HepG2 (cell line): ENCODE data around the gene PRKAB1. TPM values are rescaled to one million over a fixed set of nuclear protein-coding genes. Genes with fewer than 3 reads are reported as not detected.

ENCODE experiments used
- ATAC-seq: fragments of 200-7000 bp; cut with Tn5 transposase; 3 replicates; pipeline ENCODE4 v1.9.1; 2020; ENCODE audit warnings: mild to moderate bottlenecking, moderate library complexity
- BruUV-seq: library from RNA; stranded (reverse); fragments of 400-500 nt; replicated peaks from 2 replicates; lab custom pipeline; 2021; lab: Mats Ljungman, UMichigan
- CTCF ChIA-PET: fragments of 300-600 bp; formaldehyde crosslinking; extraction: SDS; loops from one replicate; lab custom pipeline; 2021; ENCODE audit warnings: low total read pairs, inconsistent platforms, low intra/inter-chr PET ratio; lab: Yijun Ruan, JAX
- POLR2A ChIA-PET: fragments of 350-600 bp; sonication (Branson Sonifier 250); formaldehyde crosslinking; loops from one replicate; lab custom pipeline; 2020; ENCODE audit warnings: antibody characterized with exemption, inconsistent platforms; lab: Yijun Ruan, JAX
- DNase-seq: peaks from one replicate; pipeline ENCODE4 v3.0.0-alpha.2; 2015; ENCODE audit warnings: low spot score
- FAIRE-seq: peaks from 3 replicates; lab custom pipeline; 2011; peaks lifted over from hg19 to GRCh38; lab: Jason Lieb, UNC
- H2AFZ ChIP-seq: one replicate; pipeline ENCODE4 v1.6.1; 2011; ENCODE audit warnings: low read length, inconsistent platforms
- H3K27ac ChIP-seq: fragments of 300-600 bp; 3 replicates; pipeline ENCODE4 v1.8.0; 2011; ENCODE audit warnings: mixed run types, mild to moderate bottlenecking, mixed read lengths, low read length, inconsistent platforms; ENCODE audit not compliant: insufficient read depth; ENCODE audit errors: extremely low read length
- H3K27me3 ChIP-seq, 2 experiments: fragments of 200-600 bp in 1 of 2; 2 replicates in 1 of 2; 3 replicates in 1 of 2; pipeline versions ENCODE4 v1.6.0 to v1.8.0; 2011; ENCODE audit warnings: low read length in 2 of 2, mild to moderate bottlenecking in 2 of 2, moderate library complexity in 2 of 2, inconsistent platforms in 1 of 2; ENCODE audit not compliant: insufficient read depth in 2 of 2, control insufficient read depth in 1 of 2
- H3K36me3 ChIP-seq, 2 experiments: fragments of 200-600 bp in 1 of 2; replicated peaks in 1 of 2; 2 replicates in 1 of 2; 3 replicates in 1 of 2; pipeline versions ENCODE4 v1.5.1 to v1.8.0; 2011; ENCODE audit warnings: low read length in 2 of 2, inconsistent platforms in 1 of 2; ENCODE audit not compliant: insufficient read depth in 2 of 2, control insufficient read depth in 1 of 2
- H3K4me1 ChIP-seq: 2 replicates; pipeline ENCODE4 v1.5.1; 2012; ENCODE audit warnings: low read length, inconsistent platforms; ENCODE audit not compliant: insufficient read depth
- H3K4me2 ChIP-seq: 2 replicates; pipeline ENCODE4 v1.6.0; 2011; ENCODE audit warnings: low read depth, low read length, inconsistent platforms
- H3K4me3 ChIP-seq, 3 experiments: fragments of 200-600 bp in 1 of 3; sonication (generic), shearing (Covaris generic) in 1 of 3; replicated peaks in 1 of 3; 2 replicates each; pipeline ENCODE4 v1.5.1; 2011 to 2016; ENCODE audit warnings: low read length in 3 of 3, inconsistent platforms in 2 of 3, low read depth in 2 of 3, mild to moderate bottlenecking in 2 of 3, control low read depth in 1 of 3, mixed read lengths in 1 of 3; ENCODE audit not compliant: insufficient read depth in 1 of 3
- H3K79me2 ChIP-seq: one replicate; pipeline ENCODE4 v1.6.1; 2011; ENCODE audit warnings: low read length, inconsistent platforms; ENCODE audit not compliant: insufficient read depth
- H3K9ac ChIP-seq: 2 replicates; pipeline ENCODE4 v1.6.0; 2011; ENCODE audit warnings: mild to moderate bottlenecking, low read depth, low read length, inconsistent platforms; ENCODE audit not compliant: insufficient read depth
- H3K9me3 ChIP-seq: 2 replicates; pipeline ENCODE4 v1.5.1; 2012; ENCODE audit warnings: mild to moderate bottlenecking, low read length
- H4K20me1 ChIP-seq: 2 replicates; pipeline ENCODE4 v1.6.0; 2011; ENCODE audit warnings: inconsistent platforms, mild to moderate bottlenecking, low read length, moderate library complexity; ENCODE audit not compliant: insufficient read depth
- ATF1 ChIP-seq: IDR thresholded peaks from 2 replicates; pipeline ENCODE4 v1.6.1; 2016; ENCODE audit warnings: mild to moderate bottlenecking, control low read depth
- CHD4 ChIP-seq: fragments of 200-600 bp; sonication (generic); IDR thresholded peaks from 2 replicates; pipeline ENCODE4 v1.7.0; 2017; ENCODE audit warnings: mild to moderate bottlenecking, low read length, borderline replicate concordance
- HOXA5 ChIP-seq: sonication (generic); formaldehyde crosslinking; IDR thresholded peaks from 2 replicates; pipeline ENCODE4 v1.4.0; 2020; ENCODE audit warnings: missing genetic modification reagents
- KDM6A ChIP-seq: IDR thresholded peaks from 2 replicates; pipeline ENCODE4 v1.6.1; 2016; ENCODE audit warnings: low read depth
- PPARG ChIP-seq: conservative IDR thresholded peaks from 2 replicates; pipeline ENCODE4 v1.6.1; 2016; ENCODE audit warnings: missing biosample characterization, missing genetic modification reagents
- ZBTB33 ChIP-seq: sonication (generic); formaldehyde crosslinking; IDR thresholded peaks from 2 replicates; pipeline ENCODE4 v1.4.0; 2020; ENCODE audit warnings: missing genetic modification reagents
- ZBTB38 ChIP-seq: sonication (generic); formaldehyde crosslinking; IDR thresholded peaks from 2 replicates; pipeline ENCODE4 v1.5.1; 2020; ENCODE audit warnings: mild to moderate bottlenecking, missing genetic modification reagents
- ZNF160 ChIP-seq: sonication (generic); formaldehyde crosslinking; IDR thresholded peaks from 2 replicates; pipeline ENCODE4 v1.8.0; 2022; ENCODE audit warnings: mild to moderate bottlenecking, inconsistent platforms, missing genetic modification reagents
- ZNF30 ChIP-seq: sonication (generic); formaldehyde crosslinking; IDR thresholded peaks from 2 replicates; pipeline ENCODE4 v1.5.0; 2020; ENCODE audit warnings: mild to moderate bottlenecking, missing genetic modification reagents
- ZNF567 ChIP-seq: sonication (generic); formaldehyde crosslinking; IDR thresholded peaks from 2 replicates; pipeline ENCODE4 v1.8.1; 2023; ENCODE audit warnings: mild to moderate bottlenecking, missing genetic modification reagents, borderline replicate concordance
- ZNF629 ChIP-seq: sonication (generic); formaldehyde crosslinking; conservative IDR thresholded peaks from 2 replicates; pipeline ENCODE4 v1.5.0; 2020; ENCODE audit warnings: missing genetic modification reagents
- WGBS: methylation state at CpG from one replicate; pipeline ENCODE4 v1.1.6; 2017; ENCODE audit warnings: low lambda C conversion rate; 5-methylcytosine and 5-hydroxymethylcytosine counted together
- in situ Hi-C: cut with HindIII; loops from 2 replicates; pipeline ENCODE4 v1.10.0; 2017; ENCODE audit warnings: low pct_unique_long_range_greater_than_20kb; ENCODE audit not compliant: extremely low pct_ligation_motif_present
- intact Hi-C: fragments of 100-400 bp; cut with micrococcal nuclease; formaldehyde crosslinking; loops from one replicate; pipeline ENCODE4 v1.10.0; 2022; ENCODE audit not compliant: unreplicated experiment
- polyA plus RNA-seq, 8 experiments: library from polyadenylated mRNA; depleted of rRNA in 3 of 8; stranded (reverse) in 7 of 8; unstranded in 1 of 8; fragments of >200 nt; fragmentation: Illumina TruSeq in 4 of 8; extraction: Trizol in 4 of 8; gene quantifications; 2 replicates each; pipeline versions ENCODE4 v1.2.1 to v1.2.3, GENCODE V29; 2011 to 2016; ENCODE audit warnings: low read depth in 4 of 8, missing spikeins in 1 of 8, mixed read lengths in 1 of 8; ENCODE audit not compliant: insufficient read depth in 1 of 8
- total RNA-seq, 5 experiments: library from RNA; depleted of rRNA; stranded (reverse); fragments of >200 nt; fragmentation: Illumina TruSeq; extraction: Trizol; gene quantifications; 2 replicates each; pipeline ENCODE4 v1.2.3, GENCODE V29; 2016; ENCODE audit warnings: low read depth in 1 of 5
- TF ChIP-seq, protein P1 (sequence below): IDR thresholded peaks from 2 replicates; pipeline ENCODE4 v1.4.0; 2020; ENCODE audit warnings: mild to moderate bottlenecking, missing genetic modification reagents
- TF ChIP-seq, protein P2 (sequence below): sonication (generic); formaldehyde crosslinking; IDR thresholded peaks from 2 replicates; pipeline ENCODE4 v1.5.1; 2020; ENCODE audit warnings: missing genetic modification reagents, mild to moderate bottlenecking, borderline replicate concordance

Gene PRKAB1
- total and polyA plus RNA-seq, 2 of the 13 experiments (the other 11 are each of a cell fraction or from before 2014, with no cell fraction given), result 28.4 to 35.5 TPM

DNA sequence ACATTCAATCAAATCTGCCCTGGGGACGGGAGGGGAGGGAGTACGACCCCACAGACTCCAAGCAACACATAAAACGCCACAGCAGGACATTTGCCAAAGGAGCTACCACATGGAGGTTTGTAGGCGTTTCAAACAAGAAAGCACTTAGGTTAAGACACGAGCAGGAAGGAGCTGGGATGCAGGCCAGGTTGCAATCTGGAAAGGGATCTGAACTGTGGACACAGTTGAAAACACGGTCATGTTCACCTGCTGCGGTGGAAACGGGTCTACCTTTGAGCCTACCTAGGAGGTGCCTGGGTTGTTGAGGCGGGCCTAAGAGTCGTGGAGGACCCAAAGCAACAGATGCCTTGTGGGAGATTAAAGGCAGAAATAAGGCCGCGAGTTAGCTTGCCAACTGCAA is 18.4 kb downstream of the PRKAB1 start:
- Histone ChIP-seq H2AFZ (no peak overlapping the region), H3K36me3 (peaks cover 3 to 12% of the 10 kb centered on the region in 2 experiments; a peak in 4 of 5 replicates), H3K9me3 (no peaks in the 10 kb centered on the region), H3K79me2 (no peaks in the 10 kb centered on the region), H3K4me1 (peaks cover 80% of the 10 kb centered on the region), H3K27ac (peak overlapping the region; percentile 15), H3K4me2 (no peak overlapping the region), H3K4me3 (no peak overlapping the region), H3K27me3 (no peaks in the 10 kb centered on the region), H4K20me1 (no peaks in the 10 kb centered on the region), H3K9ac (no peak overlapping the region)
- CTCF ChIA-PET, result no interaction called here
- FAIRE-seq (no peak), ATAC-seq (no peak), DNase-seq (no peak)
- POLR2A ChIA-PET, result interaction anchor here (1.2 kb wide), 1 partner anchor 17 kb away, joined by 4 read pairs; no protein-coding TSS in a partner anchor
- in situ Hi-C loops, result no loop called here
- TF ChIP-seq ZBTB38, result peak; percentile 33; the same call in 1 of the 2 replicates
- TF ChIP-seq ZBTB33 (CRISPR knock-in tag), result peak; percentile 55
- no peak for TF ChIP-seq ZNF30
- no TSS peak for BruUV-seq
- intact Hi-C loops, result no loop called here
- 70% methylated on average over 12 of the region's 12 CpGs for WGBS

- H3K27ac ChIP-seq, result no peak overlapping the region
- WGBS, result 97% methylated on average over 12 of the region's 13 CpGs
- no peak for DNase-seq
- BruUV-seq, result no TSS peak
- in situ Hi-C loops (no loop called here), intact Hi-C loops (no loop called here)
- no peaks in the 10 kb centered on the region for H3K9me3 ChIP-seq
- no peak overlapping the region for H3K4me3 ChIP-seq
- H3K4me1 ChIP-seq, result peaks cover 80% of the 10 kb centered on the region
- no peaks in the 10 kb centered on the region for H3K27me3 ChIP-seq
- H2AFZ ChIP-seq, result no peak overlapping the region
- peaks cover 3 to 12% of the 10 kb centered on the region in 2 experiments; a peak in 4 of 5 replicates for H3K36me3 ChIP-seq
- no peak for FAIRE-seq
- H4K20me1 ChIP-seq, result no peaks in the 10 kb centered on the region
- no peaks in the 10 kb centered on the region for H3K79me2 ChIP-seq
- POLR2A ChIA-PET, result interaction anchor here (1.2 kb wide), 1 partner anchor 17 kb away, joined by 4 read pairs; no protein-coding TSS in a partner anchor
- no peak overlapping the region for H3K4me2 ChIP-seq
- H3K9ac ChIP-seq, result no peak overlapping the region
- no peak for ATAC-seq
- CTCF ChIA-PET, result no interaction called here
- TF ChIP-seq, protein P1, sequence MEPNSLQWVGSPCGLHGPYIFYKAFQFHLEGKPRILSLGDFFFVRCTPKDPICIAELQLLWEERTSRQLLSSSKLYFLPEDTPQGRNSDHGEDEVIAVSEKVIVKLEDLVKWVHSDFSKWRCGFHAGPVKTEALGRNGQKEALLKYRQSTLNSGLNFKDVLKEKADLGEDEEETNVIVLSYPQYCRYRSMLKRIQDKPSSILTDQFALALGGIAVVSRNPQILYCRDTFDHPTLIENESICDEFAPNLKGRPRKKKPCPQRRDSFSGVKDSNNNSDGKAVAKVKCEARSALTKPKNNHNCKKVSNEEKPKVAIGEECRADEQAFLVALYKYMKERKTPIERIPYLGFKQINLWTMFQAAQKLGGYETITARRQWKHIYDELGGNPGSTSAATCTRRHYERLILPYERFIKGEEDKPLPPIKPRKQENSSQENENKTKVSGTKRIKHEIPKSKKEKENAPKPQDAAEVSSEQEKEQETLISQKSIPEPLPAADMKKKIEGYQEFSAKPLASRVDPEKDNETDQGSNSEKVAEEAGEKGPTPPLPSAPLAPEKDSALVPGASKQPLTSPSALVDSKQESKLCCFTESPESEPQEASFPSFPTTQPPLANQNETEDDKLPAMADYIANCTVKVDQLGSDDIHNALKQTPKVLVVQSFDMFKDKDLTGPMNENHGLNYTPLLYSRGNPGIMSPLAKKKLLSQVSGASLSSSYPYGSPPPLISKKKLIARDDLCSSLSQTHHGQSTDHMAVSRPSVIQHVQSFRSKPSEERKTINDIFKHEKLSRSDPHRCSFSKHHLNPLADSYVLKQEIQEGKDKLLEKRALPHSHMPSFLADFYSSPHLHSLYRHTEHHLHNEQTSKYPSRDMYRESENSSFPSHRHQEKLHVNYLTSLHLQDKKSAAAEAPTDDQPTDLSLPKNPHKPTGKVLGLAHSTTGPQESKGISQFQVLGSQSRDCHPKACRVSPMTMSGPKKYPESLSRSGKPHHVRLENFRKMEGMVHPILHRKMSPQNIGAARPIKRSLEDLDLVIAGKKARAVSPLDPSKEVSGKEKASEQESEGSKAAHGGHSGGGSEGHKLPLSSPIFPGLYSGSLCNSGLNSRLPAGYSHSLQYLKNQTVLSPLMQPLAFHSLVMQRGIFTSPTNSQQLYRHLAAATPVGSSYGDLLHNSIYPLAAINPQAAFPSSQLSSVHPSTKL (CRISPR knock-in tag), result no peak
- TF ChIP-seq ZNF160 (no peak), ATF1 (CRISPR knock-in tag) (no peak), CHD4 (no peak), PPARG (CRISPR knock-in tag) (no peak), KDM6A (CRISPR knock-in tag) (no peak), ZNF629 (CRISPR knock-in tag) (no peak), HOXA5 (CRISPR knock-in tag) (no peak), ZNF567 (CRISPR knock-in tag) (no peak)
- TF ChIP-seq, protein P2, sequence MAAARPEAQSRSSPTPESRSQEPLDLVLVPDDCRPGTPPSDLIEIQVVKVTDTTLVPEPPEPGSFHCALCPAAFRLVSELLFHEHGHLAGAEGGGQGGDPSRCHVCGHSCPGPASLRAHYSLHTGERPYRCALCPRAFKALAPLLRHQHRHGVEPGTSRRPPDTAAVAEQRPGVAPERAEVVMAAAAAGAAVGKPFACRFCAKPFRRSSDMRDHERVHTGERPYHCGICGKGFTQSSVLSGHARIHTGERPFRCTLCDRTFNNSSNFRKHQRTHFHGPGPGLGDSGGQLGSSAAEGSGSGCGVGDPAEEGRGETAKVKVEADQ, result no peak
Observed at GRCh38 chr12:119686776-119687175, 18.8 kb downstream of the PRKAB1 start.
